ENCODE measurements around the gene SH3BP2.

Gene SH3BP2

GRCh38 chr4:2794486-2795299 is 1.8 kb downstream of the SH3BP2 start:
- Histone ChIP-seq H3K9me3 (ENCODE audit: control insufficient read depth, insufficient read depth, low read length) (no peaks in the 10 kb centered on the region), H3K27ac (ENCODE audit: low read depth, low read length) (no peak overlapping the region), H3K36me3 (ENCODE audit: control insufficient read depth, low read length) (no peaks in the 10 kb centered on the region), H3K4me1 (ENCODE audit: control insufficient read depth, low read length) (peaks cover 29% of the 10 kb centered on the region), H4K20me1 (ENCODE audit: control insufficient read depth, insufficient read depth, low read depth, low read length) (no peaks in the 10 kb centered on the region), H3K9me2 (replicated peaks; ENCODE audit: control insufficient read depth, low read length) (no peaks in the 10 kb centered on the region), H3K79me2 (ENCODE audit: control insufficient read depth, low read length) (no peaks in the 10 kb centered on the region), H3K4me2 (ENCODE audit: low read length) (no peak overlapping the region), H3F3A (ENCODE audit: control insufficient read depth, insufficient read depth) (no peaks in the 10 kb centered on the region), H3K4me3 (ENCODE audit: low read length) (no peak overlapping the region), H3K27me3 (ENCODE audit: control insufficient read depth, low read length) (peaks cover 60% of the 10 kb centered on the region)
- TF ChIP-seq CTCF (IDR thresholded peaks at IDR 0.05; ENCODE audit: low read depth, low read length, poor library complexity, severe bottlenecking) (no peak), EZH2phosphoT487 (IDR thresholded peaks at IDR 0.05; ENCODE audit: borderline replicate concordance, low read length) (no peak)

GRCh38 chr4:2795300-2795892 is 2.5 kb downstream of the SH3BP2 start:
- Histone ChIP-seq H3F3A (ENCODE audit: control insufficient read depth, insufficient read depth) (no peaks in the 10 kb centered on the region), H3K9me3 (ENCODE audit: control insufficient read depth, insufficient read depth, low read length) (no peaks in the 10 kb centered on the region), H3K9me2 (replicated peaks; ENCODE audit: control insufficient read depth, low read length) (no peaks in the 10 kb centered on the region), H4K20me1 (ENCODE audit: control insufficient read depth, insufficient read depth, low read depth, low read length) (no peaks in the 10 kb centered on the region), H3K27me3 (ENCODE audit: control insufficient read depth, low read length) (peaks cover 60% of the 10 kb centered on the region), H3K4me1 (ENCODE audit: control insufficient read depth, low read length) (peaks cover 29% of the 10 kb centered on the region), H3K36me3 (ENCODE audit: control insufficient read depth, low read length) (no peaks in the 10 kb centered on the region), H3K4me2 (ENCODE audit: low read length) (no peak overlapping the region), H3K79me2 (ENCODE audit: control insufficient read depth, low read length) (no peaks in the 10 kb centered on the region), H3K4me3 (ENCODE audit: low read length) (no peak overlapping the region), H3K27ac (ENCODE audit: low read depth, low read length) (no peak overlapping the region)
- TF ChIP-seq EZH2phosphoT487 (IDR thresholded peaks at IDR 0.05; ENCODE audit: borderline replicate concordance, low read length) (no peak), CTCF (IDR thresholded peaks at IDR 0.05; ENCODE audit: low read depth, low read length, poor library complexity, severe bottlenecking) (no peak)

- H3K4me1 ChIP-seq (ENCODE audit: control insufficient read depth, low read length): peaks cover 34% of the 10 kb centered on the region
- no peaks in the 10 kb centered on the region for H3F3A ChIP-seq (ENCODE audit: control insufficient read depth, insufficient read depth)
- no peaks in the 10 kb centered on the region for H3K9me2 ChIP-seq (replicated peaks; ENCODE audit: control insufficient read depth, low read length)
- H3K27ac ChIP-seq (ENCODE audit: low read depth, low read length): no peak overlapping the region
- H3K9me3 ChIP-seq (ENCODE audit: control insufficient read depth, insufficient read depth, low read length): no peaks in the 10 kb centered on the region
- TF ChIP-seq CTCF (IDR thresholded peaks at IDR 0.05; ENCODE audit: low read depth, low read length, poor library complexity, severe bottlenecking): no peak
- no peak for TF ChIP-seq EZH2phosphoT487 (IDR thresholded peaks at IDR 0.05; ENCODE audit: borderline replicate concordance, low read length)
- H4K20me1 ChIP-seq (ENCODE audit: control insufficient read depth, insufficient read depth, low read depth, low read length): no peaks in the 10 kb centered on the region
- no peak overlapping the region for H3K4me2 ChIP-seq (ENCODE audit: low read length)
- no peaks in the 10 kb centered on the region for H3K36me3 ChIP-seq (ENCODE audit: control insufficient read depth, low read length)
- peaks cover 64% of the 10 kb centered on the region for H3K27me3 ChIP-seq (ENCODE audit: control insufficient read depth, low read length)
- no peaks in the 10 kb centered on the region for H3K79me2 ChIP-seq (ENCODE audit: control insufficient read depth, low read length)
- H3K4me3 ChIP-seq (ENCODE audit: low read length): no peak overlapping the region
Observed at GRCh38 chr4:2795893-2796848, 3.3 kb downstream of the SH3BP2 start.

Measured in DOHH2 (cell line).